ENCODE measurements around the gene JAKMIP3.

Gene JAKMIP3

DNA sequence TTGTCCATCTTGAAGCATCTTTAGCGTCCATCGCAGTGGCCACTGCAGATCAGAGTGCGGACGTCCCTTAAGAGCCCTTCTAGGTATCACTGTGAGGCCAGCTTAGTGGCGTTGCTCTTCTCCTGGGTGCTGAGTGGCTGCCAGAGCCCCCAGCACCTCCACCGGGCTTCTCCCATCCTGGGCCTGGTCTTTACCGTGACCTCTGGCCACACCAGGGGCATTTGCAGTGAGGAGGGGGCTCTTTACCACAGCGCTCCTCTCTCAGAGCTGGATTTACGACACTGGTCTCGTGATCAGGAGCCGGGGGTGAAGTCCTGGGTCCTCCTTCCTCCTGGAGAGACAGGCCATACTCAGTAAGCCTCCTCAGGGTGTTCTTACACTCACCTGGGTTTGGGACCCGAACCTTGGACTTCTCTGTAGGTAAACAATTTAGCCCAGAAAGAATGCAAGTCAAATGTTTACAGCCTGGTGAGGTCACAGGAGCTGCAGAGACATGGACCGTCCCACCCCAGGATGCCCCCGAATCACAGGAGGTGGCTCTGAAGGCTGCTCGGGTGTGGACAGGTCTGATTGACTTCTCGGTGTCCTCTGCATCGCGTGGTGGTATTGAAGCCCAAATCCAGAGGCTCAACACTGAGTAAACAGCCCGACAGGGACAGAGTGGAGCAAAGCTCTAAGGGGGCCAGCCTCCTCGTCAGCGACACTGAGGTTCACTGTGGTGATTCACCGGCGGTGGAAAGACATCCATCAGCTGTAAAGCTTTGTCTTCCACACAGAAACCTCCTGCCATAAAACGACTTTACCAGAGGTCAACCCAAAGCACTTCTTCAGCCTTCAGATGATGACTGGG lies 33.0 kb downstream of the JAKMIP3 start:
- no peak for DNase-seq (ENCODE audit: low spot score)

DNA sequence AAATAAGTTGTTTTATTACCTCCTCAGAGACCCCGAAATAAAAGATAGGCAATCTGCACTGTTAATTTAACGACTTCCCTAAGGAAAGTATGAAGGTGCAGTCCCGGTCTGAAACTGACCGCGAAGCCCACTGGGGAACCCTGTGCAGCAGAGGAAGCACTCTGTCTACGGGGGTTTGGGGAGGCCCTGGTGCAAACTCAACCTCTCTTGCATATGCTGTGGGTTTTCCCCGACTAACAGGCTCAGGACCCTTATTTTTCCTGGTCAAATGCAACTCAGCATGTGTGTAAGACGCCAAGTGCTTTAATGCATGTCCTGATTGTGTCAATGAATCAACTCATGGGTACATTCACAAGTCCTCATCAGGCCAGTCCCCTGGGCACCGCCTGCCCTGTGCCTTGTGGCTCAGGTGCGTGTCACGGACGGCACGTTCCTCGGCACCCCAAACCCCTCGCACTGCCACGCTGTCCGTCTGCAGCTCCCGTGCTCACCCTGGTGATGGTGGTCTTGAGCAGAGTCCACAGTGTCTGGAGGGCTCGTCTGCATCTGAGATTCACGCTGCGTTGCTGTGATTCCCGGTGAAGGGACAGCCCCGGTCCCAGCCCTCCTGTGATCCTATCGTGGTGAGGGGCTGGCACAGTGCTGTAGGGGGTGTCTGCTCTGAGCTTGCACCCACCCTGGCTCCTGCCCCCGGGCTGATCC lies 33.8 kb downstream of the JAKMIP3 start:
- DNase-seq (ENCODE audit: low spot score), result no peak

DNA sequence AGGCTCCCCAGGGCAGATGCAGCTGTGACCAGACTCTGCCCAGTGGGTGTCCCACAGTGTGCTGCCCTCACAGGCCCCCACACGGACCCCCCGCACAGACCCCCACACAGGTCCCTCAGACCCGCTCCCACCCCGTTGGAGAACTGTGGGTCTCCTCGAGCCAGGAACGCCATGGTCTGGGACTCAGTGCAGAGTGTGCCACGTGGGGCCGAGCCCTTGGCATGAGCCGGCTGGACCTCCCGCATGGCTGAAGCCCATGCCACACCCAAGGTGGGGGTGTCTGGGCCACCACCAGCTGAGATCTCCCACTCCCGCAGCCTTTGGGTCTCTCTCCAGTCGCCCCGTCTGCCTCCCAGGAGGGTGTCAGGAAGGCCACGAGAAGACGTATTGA lies 34.3 kb downstream of the JAKMIP3 start:
- no peak for DNase-seq (ENCODE audit: low spot score)

DNA sequence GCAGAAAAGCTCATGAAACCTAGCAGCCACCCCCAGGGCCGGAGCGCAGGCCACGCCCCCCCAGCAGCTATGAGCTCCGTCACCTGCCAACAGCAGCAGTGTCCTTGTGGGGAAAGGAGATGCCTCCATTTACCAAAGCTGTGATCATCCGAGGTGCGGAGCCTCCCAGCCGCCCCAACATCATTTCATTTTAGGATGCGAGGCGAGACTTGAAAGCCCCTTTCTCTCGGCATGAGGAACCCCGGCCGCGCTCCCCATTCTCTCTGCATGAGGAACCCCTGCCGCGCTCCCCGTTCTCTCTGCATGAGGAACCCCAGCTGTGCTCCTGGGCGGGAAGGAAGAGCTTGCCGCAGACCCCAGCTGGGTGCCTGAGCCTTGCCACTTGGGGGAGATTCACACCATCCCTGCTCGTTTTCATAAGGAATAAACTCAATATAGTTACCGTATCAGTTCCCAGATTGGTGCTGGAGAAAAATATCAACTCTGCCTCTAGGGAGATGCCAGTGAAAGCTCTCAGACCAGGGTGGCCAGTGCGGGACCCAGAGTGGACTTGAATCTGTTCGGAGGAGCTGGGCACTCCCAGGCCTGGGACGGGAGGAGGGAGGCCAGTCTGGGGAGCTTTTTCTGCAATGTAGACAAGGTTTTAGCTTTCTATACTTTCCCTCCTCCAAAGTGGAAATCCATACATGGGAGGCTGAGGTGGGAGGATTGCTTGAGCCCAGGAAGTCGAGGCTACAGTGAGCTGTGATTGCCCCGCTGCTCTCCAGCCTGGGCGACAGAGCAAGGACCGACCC lies 35.0 kb downstream of the JAKMIP3 start:
- no peak for DNase-seq (ENCODE audit: low spot score)

DNA sequence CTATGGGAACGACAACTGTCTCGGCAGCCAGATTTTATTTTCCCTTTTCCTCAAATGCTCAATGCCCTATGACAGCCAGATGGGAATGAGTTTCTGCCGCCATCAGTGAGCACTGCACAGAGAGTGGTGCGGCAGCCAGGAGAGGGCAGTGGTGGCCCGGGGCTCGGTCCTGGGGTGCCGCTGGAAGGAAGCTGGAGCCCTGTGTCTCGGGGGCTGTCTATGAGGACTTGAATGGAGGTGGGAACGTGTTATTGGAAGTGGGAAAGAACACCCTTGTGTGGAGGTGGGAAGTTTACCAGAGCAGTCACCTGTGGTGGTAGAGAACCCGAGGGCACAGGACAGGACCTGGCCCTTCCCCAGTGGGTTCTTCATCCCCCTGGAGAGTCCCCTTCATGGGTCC lies 35.8 kb downstream of the JAKMIP3 start:
- no peak for DNase-seq (ENCODE audit: low spot score)

DNA sequence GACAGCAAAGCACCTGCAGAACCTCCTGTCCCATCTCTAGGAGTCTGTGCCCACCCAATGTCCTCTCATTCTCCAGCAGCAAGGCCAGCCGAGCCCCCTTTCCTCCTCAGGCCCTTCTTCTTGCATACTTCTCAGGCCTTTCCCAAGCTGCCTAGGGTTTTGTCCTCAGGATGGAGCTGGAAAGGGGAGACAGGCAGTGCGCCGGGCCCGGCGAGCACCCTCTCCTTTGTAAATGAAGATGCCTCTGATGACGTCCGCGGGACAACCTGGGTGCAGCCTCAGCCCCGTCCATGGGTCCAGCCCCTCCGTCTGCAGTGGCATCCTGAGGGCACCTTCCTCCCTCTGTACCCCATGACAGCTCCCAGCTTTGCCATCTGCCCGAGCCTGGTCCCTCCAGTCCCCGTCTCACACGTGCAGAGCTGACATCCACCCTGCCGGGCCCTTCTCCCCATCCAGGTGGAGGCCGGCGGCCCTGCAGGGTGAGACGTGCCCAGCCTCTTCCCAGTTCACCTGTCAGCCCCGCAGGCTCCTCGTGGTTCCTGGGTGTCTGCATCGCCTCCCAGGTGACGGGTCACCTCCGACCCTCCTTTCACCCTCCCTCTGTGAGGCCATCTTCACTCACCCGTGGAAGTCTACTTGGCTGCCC lies 36.4 kb downstream of the JAKMIP3 start:
- no peak for DNase-seq (ENCODE audit: low spot score)

DNA sequence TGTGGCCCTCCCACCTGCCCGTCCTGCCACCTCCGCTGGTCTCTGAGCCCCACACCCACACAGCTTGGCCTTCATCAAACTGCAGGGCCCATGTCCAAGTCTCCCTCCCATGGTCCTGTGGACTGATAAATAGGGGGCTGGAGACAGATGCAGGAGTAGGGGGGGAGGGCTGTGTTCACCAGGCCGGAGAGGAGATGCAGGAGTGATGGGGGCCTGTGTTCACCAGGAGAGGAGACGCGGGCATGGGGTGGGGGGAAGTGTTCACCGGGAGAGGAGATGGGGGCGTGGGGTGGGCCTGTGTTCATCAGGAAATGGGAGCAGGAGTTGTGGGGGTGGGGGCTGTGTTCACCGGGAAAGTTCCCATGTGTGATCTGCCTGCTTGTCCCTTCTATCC lies 37.0 kb downstream of the JAKMIP3 start:
- DNase-seq (ENCODE audit: low spot score), result no peak

DNA sequence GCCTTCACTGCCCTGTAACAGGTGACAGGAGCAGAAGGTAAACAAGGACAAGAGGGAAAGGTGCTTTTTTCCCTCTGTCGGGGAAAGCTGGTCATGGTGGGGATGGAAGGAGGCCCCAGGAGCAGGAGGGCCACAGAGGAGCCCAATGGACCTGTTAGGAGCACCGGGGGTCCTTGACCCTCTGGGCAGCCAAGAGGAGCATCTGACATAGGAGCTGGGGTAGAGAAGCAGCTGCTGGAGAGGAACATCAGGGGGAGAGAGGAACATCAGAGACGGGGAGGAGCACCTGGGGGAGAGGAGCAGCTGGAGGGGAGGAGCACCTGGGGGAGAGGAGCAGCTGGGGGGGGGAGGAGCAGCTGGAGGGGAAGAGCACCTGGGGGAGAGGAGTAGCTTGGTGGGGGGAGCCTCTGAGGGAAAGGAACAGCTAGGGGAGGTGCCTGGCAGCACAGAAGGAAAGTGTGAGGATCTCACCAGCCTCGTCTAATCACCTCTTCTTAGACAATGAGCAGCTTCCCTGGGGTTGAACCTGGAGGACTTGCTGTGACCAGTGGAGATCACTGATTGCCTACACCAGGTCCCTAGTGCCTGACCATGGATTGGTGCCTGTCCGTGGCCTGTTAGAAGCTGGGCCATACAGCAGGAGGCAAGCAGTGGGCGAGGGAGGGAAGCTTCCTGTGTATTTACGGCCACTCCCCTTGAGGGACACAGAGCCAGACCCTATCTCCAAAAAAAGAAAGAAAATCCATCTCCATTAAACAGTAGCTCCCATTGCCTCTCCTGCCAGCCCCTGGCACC lies 37.6 kb downstream of the JAKMIP3 start:
- no peak for DNase-seq (ENCODE audit: low spot score)

DNA sequence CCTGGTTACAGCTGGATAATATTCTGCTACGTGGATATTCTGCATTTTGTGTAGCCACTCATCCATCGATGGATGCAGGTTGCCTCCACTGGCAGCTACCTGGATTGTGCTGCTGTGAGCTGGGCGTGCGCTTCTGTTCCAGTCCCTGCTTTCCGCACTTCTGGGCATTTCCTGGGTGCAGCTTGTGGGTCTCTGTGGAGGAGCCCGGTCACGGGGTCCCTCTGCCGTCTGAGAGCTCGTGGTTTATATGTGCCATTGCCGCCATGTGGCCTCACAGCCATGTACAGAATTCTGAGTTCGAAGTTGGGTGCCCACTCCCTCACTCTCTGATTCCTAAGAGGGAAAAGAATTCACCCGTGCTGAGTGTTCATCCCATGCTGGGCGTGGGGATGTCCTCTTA lies 38.3 kb downstream of the JAKMIP3 start:
- DNase-seq (ENCODE audit: low spot score), result no peak

DNA sequence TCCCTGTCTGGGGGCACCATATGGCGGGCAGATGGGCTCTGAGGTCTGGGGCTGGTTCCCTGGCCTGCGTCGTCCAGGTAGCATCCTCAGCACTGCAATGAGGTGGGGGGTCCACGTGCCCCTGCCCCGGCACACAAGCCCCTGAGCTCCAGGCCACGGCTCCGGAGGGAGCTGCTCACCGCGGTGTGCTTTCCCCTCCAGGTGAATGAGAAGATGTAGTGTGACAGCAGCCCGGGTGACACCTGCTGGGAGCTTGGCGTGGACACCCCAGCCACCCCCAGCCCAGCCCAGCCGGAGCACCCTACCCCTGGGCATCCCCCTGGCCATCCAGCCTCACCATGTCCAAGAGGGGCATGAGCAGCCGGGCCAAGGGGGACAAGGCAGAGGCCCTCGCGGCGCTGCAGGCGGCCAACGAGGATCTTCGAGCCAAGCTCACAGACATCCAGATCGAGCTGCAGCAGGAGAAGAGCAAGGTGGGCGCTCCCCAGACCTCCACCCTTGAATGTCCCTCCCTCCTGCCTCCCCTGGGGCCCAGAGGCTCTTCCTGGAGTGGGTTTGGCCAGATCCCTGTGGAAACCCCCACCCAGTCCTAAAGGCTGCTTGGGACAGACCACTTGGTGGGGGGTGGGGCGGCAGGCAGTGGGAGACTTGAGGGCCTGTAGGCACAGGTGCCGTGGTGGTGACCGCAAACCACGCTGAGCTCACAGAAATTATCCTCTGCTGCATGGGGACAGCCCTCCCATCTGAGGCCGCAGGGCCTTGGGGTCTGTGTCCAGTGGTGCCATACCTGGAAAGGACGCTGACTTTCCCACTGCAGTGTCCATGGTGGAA lies 38.9 kb downstream of the JAKMIP3 start:
- DNase-seq (ENCODE audit: low spot score), result no peak

DNA sequence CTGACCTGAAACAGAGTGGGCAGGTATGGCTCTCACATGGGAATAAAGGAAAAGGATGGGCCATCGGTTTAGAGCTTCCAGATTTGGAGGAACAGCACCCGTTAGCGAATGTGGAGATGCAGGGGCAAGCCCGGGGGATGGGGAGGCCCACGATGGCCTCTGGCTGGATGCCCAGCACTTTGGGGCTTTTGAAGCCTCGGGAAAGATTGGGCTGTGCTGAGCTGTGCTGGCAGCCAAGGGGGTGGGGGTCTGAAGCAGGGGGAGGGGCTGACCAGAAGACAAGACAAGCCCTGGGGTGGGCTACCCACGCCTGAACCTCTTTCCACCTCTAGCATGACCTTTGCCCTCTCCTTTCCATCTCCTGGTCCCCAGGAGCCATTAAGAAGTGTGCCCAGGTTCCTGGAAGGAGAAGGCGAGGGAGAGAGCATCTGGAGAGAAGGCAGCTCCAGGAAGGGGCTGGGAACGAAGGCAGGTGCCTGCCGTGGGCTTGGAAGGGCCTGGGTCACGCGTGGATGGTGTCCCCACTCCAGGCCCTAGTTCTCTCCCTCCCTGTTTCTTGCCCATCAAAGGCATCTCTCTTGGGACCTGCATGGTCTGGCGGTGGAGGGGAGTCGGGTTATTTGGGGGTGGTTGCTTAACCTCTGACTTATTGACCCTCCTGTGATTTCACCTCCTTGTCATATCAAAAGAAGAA lies 39.7 kb downstream of the JAKMIP3 start:
- DNase-seq (ENCODE audit: low spot score), result no peak

DNA sequence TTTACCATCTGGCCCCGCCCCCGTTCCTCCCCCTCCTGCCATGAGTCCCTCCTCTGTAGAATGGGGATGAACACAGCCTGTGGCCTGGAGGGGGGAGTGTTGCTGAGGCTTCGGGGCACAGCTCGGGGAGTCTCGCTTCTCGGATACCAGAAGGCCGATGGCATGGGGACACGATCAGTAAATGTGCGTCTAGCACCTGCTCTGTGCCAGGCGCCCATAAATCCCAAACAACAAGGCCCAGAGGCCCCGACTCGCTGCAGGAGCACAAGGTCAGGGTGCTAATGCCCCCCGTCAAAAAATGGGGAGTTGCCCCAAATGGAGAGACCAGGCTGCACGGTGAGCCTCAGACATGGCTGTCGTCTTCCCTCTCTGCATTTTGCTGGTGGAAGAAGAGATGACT lies 40.7 kb downstream of the JAKMIP3 start:
- DNase-seq (ENCODE audit: low spot score), result no peak

DNA sequence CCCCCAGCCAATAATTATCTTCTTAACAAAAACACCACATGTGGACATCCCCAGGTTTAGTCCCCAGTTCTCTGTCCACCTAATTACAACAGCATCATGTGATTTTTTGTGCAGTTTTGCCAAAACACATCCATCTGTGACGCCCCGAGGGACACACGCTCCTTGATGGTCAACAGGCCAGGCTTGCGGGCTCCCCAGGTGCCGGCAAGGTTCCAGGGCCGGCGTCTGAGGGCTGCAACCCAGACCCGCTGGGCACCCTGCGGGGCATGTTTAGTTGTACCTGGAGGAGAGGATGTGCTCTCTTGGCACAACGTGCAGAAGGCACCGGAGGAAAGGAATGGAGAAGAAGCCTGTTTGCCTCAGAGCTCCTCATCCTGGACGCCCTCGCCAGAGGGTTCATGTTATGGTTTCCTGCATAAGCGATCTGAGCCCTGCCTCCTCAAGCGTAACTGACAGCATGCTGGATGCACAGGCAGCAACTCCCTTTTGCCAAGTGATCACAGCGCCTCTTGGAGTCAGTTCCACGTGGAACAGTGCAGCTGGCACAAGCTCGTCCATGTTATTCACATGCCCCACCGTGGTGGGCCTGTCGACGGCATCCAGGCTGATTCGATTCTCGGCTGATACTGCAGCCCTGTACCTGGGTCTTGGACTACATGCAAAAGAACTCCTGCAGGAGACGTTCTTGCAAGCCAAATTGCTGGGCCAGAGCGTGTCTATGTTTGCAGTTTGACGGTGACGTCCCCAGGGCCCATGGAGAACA lies 41.6 kb downstream of the JAKMIP3 start:
- DNase-seq (ENCODE audit: low spot score), result no peak

DNA sequence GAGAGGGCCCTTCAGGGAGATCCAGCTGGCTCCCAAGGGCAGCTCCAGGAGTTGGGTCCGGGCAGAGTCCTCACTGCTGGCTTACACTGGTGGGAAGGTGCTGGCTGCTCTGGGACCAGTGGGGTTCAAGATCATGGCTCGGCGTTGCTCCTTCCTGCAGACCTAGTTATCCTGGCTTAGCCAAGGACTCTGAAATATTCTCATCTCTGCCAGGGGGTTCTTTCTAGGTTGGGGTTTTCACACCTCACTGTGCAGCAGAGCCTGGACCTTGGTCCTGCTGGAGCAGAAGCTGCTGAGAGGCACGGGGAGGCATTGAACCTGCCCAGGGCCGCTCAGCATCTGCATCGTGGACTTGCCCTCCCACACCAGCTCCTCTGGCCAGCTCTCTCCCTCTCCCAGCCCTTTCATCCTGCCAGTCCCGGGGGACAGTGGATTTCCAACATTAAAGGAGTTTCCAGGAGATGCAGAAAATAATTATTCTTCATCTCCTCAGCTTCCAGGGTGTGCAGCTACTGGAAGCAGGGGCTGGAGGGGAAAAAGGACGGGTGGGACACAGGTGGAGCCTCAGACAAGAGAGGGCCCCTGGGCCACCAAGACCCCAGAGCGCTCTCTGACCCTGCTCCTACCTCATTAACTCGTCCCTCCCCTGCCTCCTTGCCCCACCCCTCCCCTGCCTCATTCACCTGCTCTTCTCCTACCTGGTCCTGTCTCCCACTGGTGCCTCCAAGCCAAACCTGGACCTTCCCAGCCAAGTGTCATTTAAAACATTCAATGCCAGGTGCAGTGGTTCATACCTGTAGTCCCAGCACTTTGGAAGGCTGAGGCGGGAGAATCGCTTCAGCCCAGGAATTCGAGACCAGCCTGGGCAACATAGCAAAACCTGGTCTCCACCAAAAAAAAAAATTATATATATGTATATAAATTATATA lies 42.5 kb downstream of the JAKMIP3 start:
- DNase-seq (ENCODE audit: low spot score), result no peak

DNA sequence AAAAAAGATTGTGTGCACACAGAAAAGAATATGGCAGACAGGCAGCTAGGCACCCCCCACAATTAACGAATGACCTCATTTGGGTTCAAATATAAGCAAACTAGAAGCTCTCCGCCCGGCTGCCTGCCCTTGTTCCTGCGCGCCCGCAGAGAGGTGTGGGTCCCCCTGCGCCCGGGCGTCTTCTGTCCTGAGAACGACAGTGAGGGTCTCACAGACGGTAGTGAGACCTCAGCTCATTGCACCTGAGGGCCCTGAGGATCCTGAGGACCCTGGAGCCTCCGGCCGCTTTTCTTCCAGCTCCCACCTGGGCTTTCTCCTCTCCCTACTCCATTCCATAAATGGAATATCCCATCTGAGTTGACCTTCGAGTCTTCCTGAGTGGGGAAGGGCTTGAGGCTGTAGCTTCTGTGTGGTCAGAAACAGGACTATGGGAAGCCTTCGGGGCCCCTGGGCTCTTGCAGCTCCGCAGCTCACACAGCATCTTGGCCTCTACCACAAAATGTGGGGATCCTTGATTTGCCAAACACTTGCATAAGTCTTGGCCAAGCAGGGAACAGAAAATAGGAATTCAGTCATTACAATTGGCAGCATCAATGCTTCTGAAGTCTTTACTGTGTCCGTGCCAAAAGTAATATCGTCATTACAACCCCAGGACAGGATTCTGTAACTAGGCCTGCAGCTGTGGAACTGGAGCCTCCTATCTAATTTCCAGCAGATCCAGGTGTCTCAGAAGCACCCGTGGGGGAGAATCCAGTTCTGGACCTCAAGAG lies 43.8 kb downstream of the JAKMIP3 start:
- DNase-seq (ENCODE audit: low spot score), result no peak

DNA sequence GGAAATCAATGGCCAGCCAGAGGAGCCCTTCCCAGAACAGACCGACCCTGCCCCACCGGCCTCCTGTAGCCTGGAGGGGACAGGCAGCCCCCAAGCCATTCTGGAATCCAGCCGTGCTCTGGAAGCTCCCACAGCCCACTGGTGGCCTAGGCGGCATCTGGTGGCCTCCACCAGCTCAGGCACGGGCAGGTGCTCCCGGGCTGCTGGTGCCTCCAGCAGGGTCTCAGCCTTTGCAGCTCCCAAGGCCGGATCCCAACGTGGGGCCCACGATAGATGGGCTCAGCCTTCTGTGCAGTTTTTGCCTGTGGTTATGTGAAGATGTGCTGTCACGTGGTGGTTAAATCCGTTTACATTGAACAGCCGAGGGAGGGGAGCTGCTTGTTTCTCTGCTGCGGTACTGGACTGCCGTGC lies 44.4 kb downstream of the JAKMIP3 start:
- no peak for DNase-seq (ENCODE audit: low spot score)

DNA sequence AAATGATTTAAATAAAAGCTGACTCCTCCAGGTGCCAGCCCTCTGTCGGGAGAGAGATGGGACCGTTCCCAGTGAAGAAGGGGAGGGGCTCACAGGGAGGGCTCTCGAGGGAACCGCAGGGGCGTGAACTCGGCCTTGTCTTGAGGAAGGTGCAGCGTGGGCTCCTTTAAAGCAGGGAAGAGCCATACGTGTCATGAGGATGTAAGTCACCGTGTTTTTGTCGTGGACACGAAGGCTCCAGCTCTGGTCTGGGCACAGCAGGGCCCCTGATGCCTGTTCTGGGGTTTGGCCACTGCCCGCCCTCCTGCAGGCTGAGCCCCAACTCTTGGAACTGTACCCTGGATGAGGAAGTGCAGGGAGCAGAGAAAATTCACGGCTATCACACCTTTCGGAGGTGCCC lies 45.0 kb downstream of the JAKMIP3 start:
- DNase-seq (ENCODE audit: low spot score), result no peak
